ENCODE measurements around the gene HNRNPC. TPM values are rescaled to one million over a fixed set of nuclear protein-coding genes. Genes with fewer than 3 reads are reported as not detected.
"Not testable (repeated sequence)": the region's sequence is repeated elsewhere in the genome, so short reads cannot be mapped to it uniquely, and the experiment has no call there.

Gene HNRNPC
- total RNA-seq, 4 donors from 2014 or later = 201 to 392 (median 259) TPM

GRCh38 chr14:21258005-21258888 is 11.0 kb downstream of the HNRNPC start:
- Histone ChIP-seq H3K36me3 (peaks cover 0 to 77% (median 0%) of the 10 kb centered on the region in 3 donors), H3K9me3 (no peaks in the 10 kb centered on the region), H3K4me1 (peaks cover 0 to 63% (median 29%) of the 10 kb centered on the region in 4 donors), H3K27ac (no peak overlapping the region), H3K27me3 (no peaks in the 10 kb centered on the region), H3K4me3 (no peak overlapping the region)
- DNase-seq = no peak
- no peak for TF ChIP-seq CTCF (IDR thresholded peaks at IDR 0.05)
- TF ChIP-seq POLR2A (IDR thresholded peaks at IDR 0.05) = no peak

- H3K27ac ChIP-seq = no peak overlapping the region
- no peaks in the 10 kb centered on the region for H3K9me3 ChIP-seq
- TF ChIP-seq CTCF (IDR thresholded peaks at IDR 0.05) (no peak), POLR2A (IDR thresholded peaks at IDR 0.05) (no peak)
- peaks cover 0 to 55% (median 25%) of the 10 kb centered on the region in 4 donors for H3K4me1 ChIP-seq
- H3K27me3 ChIP-seq = no peaks in the 10 kb centered on the region
- no peak overlapping the region for H3K4me3 ChIP-seq
- peaks cover 0 to 77% (median 0%) of the 10 kb centered on the region in 3 donors for H3K36me3 ChIP-seq
- no peak for DNase-seq
Observed at GRCh38 chr14:21257394-21257909, 11.8 kb downstream of the HNRNPC start.

GRCh38 chr14:21256539-21257393 is 12.5 kb downstream of the HNRNPC start:
- H3K27me3 ChIP-seq = no peaks in the 10 kb centered on the region
- no peak overlapping the region for H3K4me3 ChIP-seq
- no peak for DNase-seq
- no peak overlapping the region for H3K27ac ChIP-seq
- no peak for TF ChIP-seq POLR2A (IDR thresholded peaks at IDR 0.05)
- H3K4me1 ChIP-seq = peaks cover 0 to 48% (median 21%) of the 10 kb centered on the region in 4 donors
- H3K36me3 ChIP-seq = peaks cover 0 to 74% (median 0%) of the 10 kb centered on the region in 3 donors
- H3K9me3 ChIP-seq = no peaks in the 10 kb centered on the region

GRCh38 chr14:21256102-21256447 is 13.2 kb downstream of the HNRNPC start:
- H3K9me3 ChIP-seq, DNase-seq, H3K4me3 ChIP-seq, H3K27me3 ChIP-seq, H3K27ac ChIP-seq: not testable (repeated sequence)
- H3K36me3 ChIP-seq = peaks cover 0 to 73% (median 0%) of the 10 kb centered on the region in 3 donors
- H3K4me1 ChIP-seq = peaks cover 0 to 42% (median 19%) of the 10 kb centered on the region in 4 donors

- no peak overlapping the region for H3K27ac ChIP-seq
- no peak for DNase-seq
- no peak for TF ChIP-seq CTCF (IDR thresholded peaks at IDR 0.05)
- TF ChIP-seq POLR2A (IDR thresholded peaks at IDR 0.05) = no peak
- peaks cover 0 to 72% (median 0%) of the 10 kb centered on the region in 3 donors for H3K36me3 ChIP-seq
- no peaks in the 10 kb centered on the region for H3K27me3 ChIP-seq
- H3K9me3 ChIP-seq = no peaks in the 10 kb centered on the region
- H3K4me1 ChIP-seq = peaks cover 0 to 40% (median 19%) of the 10 kb centered on the region in 4 donors
- H3K4me3 ChIP-seq = no peak overlapping the region
Observed at GRCh38 chr14:21255385-21256101, 13.7 kb downstream of the HNRNPC start.

- no peaks in the 10 kb centered on the region for H3K9me3 ChIP-seq
- no peak for DNase-seq
- TF ChIP-seq CTCF (IDR thresholded peaks at IDR 0.05) (no peak), POLR2A (IDR thresholded peaks at IDR 0.05) (no peak)
- H3K4me3 ChIP-seq = no peak overlapping the region
- peaks cover 0 to 82% (median 0%) of the 10 kb centered on the region in 3 donors for H3K36me3 ChIP-seq
- peaks cover 0 to 17% (median 11%) of the 10 kb centered on the region in 4 donors for H3K4me1 ChIP-seq
- no peaks in the 10 kb centered on the region for H3K27me3 ChIP-seq
- H3K27ac ChIP-seq = no peak overlapping the region
Observed at GRCh38 chr14:21252149-21252548, 17.1 kb downstream of the HNRNPC start.
